K562 (cell line): ENCODE data around the gene CCDC61.

Experiments used
- CBFA2T2 ChIP-seq: fragments of 450-650 bp; conservative IDR thresholded peaks from 2 replicates; pipeline ENCODE4 v1.6.1; 2017; ENCODE audit warnings: mild to moderate bottlenecking
- CBX1 ChIP-seq: sonication (generic); IDR thresholded peaks from 2 replicates; pipeline ENCODE4 v1.6.1; 2016; ENCODE audit warnings: antibody characterized with exemption, low read depth, mild to moderate bottlenecking
- DNMT1 ChIP-seq: fragments of 450-650 bp; IDR thresholded peaks from 2 replicates; pipeline ENCODE4 v1.6.1; 2016; ENCODE audit warnings: antibody characterized with exemption, mild to moderate bottlenecking
- NRF1 ChIP-seq, 2 experiments: fragments of 450-650 bp; IDR thresholded peaks in 1 of 2; conservative IDR thresholded peaks in 1 of 2; 2 replicates each; pipeline ENCODE4 v1.6.1; 2014; ENCODE audit warnings: mild to moderate bottlenecking in 2 of 2
- POLR2A ChIP-seq: fragments of 450-650 bp; conservative IDR thresholded peaks from 2 replicates; pipeline ENCODE4 v1.6.1; 2016
- POLR2AphosphoS5 ChIP-seq: IDR thresholded peaks from 2 replicates; pipeline ENCODE4 v1.6.1; 2011; ENCODE audit warnings: mild to moderate bottlenecking, low read depth, low read length, moderate library complexity; ENCODE audit not compliant: control insufficient read depth, insufficient read depth
- SPI1 ChIP-seq: IDR thresholded peaks from 2 replicates; pipeline ENCODE4 v1.6.1; 2011; ENCODE audit warnings: low read depth, low read length, control low read depth, borderline replicate concordance
- ZNF324 ChIP-seq: fragments of 250-450 bp; sonication (Bioruptor Pico); IDR thresholded peaks from 2 replicates; pipeline ENCODE4 v1.4.0; 2020; ENCODE audit warnings: mild to moderate bottlenecking

- TF ChIP-seq POLR2A (no peak), CBFA2T2 (no peak), POLR2AphosphoS5 (no peak), NRF1 (conservative IDR thresholded peaks at IDR 0.05 in 1 of 2, IDR thresholded peaks at IDR 0.05 in 1 of 2) (no peak), DNMT1 (no peak), CBX1 (no peak), ZNF324 (CRISPR knock-in tag) (no peak), SPI1 (no peak)
Observed at GRCh38 chr19:46032597-46033025, 37.3 kb downstream of the CCDC61 start.
